GM19455 (cell line): Measurements from ENCODE around the gene MYBPC1.

Experiments used
- ATAC-seq: cut with Tn5 transposase; IDR thresholded peaks from one replicate; pipeline ENCODE4 v1.9.1; 2021; ENCODE audit not compliant: unreplicated experiment

Gene MYBPC1

DNA sequence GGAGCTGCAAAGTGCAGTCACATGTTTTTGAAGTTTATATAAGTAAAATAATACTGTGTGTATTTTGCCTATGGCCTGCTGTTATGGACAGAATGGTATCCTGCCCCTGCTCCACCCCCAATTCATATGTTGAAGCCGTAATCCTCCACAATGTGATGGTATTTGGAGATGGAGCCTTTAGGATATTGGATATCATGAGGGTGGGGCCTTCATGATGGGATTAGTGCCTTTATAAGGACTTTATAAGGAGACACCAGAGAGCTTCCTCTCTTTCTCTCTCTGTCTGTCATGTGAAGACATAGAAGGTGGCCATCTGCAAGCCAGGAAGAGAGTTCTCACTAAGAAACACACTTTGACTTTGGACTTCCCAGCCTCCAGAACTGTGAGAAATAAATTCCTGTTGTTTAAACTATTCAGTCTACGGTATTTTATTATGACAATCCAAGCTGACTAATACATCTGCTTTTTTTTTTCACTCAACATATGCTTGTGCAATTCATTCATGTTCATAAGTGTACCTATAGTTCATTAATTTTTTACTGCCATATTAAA, 99.6 kb downstream of the MYBPC1 start:
- ATAC-seq = no peak

DNA sequence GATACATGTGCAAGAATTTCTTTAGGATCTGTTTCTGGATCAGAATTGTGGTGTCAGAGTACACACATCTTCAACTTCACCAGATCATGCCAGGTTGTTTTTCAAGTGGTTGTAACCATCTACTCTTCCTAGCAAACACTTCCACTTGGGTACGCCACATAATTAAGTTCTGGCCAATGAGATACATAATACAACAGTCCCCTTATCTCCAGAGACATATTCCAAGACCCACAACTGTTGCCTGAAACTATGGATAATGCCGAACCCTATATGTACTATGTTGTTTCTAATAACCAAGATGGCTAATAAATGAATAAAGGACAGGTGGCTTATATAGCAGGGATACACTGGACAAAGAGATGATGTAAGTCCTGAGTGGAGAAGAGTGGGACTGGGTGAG, 100.2 kb downstream of the MYBPC1 start:
- ATAC-seq = no peak

DNA sequence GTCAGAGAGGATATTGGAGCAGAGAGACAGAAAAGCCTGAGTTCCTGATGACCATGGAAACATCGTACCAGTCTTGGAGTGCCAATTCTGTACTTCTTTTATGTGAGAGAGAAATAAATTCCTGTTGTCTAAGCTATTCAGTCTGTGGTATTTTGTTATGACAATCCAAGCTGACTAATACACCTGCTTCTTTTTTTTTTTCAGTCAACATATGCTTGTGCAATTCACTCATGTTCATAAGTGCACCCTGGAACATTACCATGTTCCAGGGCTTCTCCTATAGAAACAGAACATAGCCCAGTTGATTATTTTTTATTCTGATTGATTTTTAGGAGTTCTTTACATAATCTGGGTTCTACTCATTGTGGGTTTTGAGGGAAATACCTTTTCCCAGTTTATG, 100.9 kb downstream of the MYBPC1 start:
- no peak for ATAC-seq

DNA sequence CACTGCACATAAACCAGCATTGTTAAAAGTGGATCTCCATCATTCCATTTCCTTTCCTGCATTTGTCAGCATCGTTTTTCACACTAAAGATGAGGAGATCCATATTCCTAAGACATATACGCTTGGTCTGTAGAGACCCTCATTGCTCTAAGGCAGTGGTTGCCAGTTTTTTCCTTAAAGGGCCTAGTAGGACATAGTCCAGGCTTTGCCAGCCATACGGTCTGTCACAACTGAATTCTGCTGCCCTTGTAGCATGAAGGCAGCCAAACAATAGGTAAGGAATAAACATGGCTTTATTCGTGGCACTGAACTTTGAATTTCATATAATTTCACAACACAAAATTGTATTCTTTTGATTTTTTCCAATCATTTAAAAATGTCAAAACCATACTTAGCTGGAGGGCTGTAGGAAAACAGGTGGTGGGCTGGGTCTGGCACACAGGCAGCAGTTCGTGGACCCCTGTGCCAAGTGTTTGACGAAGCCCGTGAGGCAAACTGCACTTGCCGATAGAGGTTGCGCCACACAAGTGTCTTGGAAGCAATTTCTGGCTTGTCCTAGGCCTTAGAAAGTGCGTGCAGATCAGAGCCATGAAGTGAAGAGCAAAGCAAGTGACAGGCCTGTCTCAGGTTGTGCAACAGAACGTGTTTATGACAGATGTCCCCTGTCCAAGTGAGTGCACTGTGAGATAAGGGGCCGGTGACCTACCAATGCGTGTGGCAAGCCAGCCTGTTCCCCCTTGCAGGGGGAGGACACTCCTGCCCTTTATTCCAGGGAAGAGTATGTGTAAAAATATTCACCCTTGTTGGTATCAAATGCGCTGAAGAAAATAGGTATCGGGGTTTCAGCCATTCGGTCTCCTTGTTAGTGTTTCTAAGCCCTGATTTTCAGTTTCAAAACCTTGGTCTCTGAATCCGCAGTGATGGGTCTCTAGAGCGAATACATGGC, 101.8 kb downstream of the MYBPC1 start:
- peak; percentile 4 for ATAC-seq

DNA sequence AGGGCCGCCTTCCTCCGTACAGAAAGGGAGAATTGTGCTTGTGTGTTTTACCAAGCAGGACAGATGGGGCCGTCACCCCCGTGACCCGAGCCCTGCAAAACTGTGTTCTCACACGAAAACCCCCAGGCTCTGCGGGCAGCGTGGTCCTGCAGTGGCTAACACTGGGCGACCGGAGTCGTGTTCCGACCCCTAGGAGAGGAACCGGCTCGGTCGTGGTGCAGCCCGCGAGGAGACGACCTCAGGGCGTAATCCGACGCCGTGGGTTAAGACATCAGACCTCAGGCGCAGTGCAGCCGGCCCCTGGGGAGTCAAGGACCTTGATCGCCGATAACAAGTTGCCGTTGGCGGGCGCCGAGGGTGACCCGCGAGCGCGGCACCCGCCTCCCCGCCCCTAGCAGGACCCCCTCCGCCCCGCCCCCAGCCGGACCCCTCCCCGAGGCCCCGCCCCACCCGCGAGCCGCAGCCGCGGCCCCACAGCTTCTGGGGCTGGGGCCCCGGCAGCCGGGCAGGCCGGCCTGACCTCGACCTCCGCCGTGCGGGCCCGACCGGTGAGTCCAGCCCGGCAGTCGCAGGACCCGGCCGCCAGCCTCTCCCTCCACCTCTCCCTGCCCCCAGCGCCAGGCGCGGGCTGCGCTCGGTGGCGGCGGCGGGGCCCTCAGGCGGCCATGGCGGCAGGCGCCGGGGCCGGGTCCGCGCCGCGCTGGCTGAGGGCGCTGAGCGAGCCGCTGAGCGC, 102.6 kb downstream of the MYBPC1 start, which contains the start of gene CHPT1:
Gene CHPT1, plus strand, starts transcription at position 444 of the 733 bp plus-strand sequence. Its CDS starts 222 bp downstream, at position 666.
- ATAC-seq = peak; percentile 71

DNA sequence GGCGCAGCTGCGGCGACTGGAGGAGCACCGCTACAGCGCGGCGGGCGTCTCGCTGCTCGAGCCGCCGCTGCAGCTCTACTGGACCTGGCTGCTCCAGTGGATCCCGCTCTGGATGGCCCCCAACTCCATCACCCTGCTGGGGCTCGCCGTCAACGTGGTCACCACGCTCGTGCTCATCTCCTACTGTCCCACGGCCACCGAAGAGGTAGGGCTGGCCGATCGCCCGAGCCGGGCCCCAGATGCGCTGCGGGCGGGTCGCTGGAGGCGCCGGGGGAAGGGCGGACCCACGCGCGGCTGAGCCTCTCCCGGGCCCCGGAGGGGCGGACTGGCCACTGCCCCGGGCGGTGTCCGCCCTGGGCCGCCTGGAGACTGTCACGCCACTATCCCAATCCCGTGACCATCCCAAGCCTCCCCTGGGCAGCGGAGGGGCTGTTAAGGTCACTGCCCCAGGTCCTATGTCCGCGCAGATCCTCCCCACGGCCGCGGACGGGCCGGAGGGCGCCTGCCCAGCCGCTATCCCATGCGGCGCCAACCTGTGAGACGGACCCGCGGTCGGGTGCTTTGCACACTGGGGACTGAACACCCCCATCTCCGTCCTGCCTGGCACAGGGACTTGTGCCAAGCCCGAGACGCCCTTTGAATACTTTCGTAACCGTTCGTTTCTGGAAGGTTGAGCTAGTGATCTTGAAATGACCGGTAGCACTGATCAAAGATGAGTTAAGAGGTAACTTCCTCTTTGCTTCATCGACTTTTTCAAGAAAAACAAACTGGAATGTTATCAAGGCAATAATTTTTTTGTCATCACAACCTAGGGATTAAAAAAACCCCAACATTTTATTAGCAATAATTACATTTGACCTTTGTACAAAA, 103.4 kb downstream of the MYBPC1 start:
- peak; percentile 41 for ATAC-seq

DNA sequence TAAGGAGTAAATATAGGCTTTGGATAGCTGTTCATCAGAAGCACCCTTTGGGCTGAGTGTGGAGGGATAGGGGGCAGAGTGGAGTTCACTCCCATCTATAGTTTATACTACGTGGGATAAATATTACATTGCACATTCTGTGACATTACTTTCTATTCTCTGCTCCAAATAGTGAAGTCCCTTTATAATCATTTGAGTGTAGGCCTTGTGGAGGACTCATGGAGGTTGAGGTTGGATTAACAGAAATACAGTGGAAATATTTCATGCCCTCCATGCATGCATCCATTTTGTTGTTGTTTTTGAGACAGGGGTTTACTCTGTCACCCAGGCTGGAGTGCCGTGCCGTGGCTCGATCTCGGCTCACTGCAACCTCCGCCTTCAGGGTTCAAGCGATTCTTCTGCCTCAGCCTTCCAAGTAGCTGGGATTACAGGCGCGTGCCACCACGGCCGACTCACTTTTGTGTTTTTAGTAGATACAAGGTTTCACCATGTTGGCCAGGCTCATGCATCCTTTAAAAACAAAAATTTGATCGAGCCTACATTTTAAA, 104.1 kb downstream of the MYBPC1 start:
- ATAC-seq = no peak

DNA sequence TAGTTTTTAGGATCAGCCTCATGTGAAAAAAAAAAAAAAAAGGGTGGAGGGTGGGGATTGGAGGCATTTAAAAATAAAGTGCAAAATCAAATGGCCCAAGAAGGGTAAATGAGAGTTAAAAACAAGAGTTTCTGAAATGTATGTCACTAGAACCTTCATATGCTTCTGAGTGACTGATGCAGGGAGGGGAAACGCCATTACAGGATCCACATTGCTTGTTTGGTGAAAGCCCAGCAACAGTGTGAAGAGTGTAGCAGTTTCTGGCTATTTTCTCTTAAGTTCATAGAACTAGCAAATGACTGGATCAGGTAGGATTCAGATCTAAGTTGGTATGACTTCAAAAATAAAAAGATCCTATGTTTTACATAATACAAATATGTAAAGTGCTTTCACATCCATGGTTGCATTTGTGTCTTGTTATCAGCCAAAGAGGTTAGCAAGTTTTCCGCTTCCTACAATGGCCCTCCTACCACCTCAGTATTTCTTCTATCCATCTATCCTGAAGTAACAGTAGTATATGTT, 105.6 kb downstream of the MYBPC1 start:
- ATAC-seq = no peak

DNA sequence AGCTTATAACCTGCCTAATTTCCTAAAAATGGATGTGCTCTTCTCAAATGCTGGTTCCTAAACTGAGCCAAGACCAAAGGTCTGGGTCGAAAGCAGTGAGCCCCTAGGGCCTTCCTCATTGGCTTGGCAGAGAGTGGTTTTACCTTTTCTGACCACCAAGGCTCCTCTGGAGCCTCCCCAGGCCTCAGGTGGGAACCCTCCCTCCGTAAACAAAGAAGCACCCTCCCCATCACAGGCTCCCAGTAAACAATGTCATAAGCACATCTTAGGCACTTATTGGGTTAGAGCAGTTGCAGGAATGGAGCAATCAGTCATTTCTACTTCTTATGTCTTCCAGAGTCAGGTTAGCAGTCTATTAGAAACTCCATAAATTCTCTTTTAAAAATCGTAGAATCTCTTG, 108.7 kb downstream of the MYBPC1 start:
- no peak for ATAC-seq

DNA sequence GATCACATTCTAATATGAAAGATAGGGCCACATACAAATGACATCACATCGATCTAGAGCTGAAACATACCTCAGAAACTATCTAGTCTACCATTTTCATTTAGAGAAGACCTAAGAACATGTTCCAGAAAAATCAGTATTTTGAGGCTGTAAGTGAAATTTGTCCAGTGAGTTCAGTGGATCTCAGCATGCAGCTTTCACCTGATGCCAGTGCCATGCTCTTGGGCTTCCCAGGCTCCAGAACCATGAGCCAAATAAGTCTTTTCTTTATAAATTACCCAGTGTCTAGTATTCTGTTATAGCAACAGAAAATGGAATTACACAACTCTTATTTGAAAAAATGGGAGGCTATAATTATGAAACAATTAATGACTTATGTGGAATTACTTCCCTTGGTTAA, 111.6 kb downstream of the MYBPC1 start:
- ATAC-seq = no peak

DNA sequence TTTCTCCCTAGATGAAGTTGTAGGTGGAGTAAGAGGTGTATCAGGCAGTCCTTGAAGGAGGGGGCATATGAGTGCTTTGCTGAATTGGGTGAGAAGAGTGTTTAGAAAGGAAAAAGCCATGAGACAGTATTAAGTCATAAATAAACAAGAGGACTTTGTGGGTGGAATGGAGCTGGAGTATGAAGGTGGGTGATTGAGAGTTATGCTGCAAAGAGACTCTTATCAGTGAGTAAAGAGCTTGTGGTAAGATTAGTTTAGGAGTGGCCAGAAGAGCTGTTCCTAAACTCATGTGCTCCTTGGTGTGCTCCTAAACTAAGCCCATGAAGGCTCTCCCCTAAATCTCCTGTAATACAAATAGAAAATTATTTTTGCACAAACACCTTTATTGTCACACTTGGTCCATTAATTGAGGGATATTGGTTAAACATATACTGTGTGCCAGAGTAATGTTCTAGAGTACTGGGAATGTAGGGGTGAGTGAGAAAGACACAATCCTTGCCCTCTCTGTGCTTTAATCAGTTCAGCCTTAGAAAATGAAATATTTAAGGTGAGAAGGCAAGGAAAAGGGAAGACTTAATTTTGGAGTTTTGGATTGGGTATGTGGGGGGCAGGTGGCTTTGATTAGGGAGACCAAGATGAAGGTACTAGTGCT, 112.5 kb downstream of the MYBPC1 start:
- ATAC-seq = no peak

DNA sequence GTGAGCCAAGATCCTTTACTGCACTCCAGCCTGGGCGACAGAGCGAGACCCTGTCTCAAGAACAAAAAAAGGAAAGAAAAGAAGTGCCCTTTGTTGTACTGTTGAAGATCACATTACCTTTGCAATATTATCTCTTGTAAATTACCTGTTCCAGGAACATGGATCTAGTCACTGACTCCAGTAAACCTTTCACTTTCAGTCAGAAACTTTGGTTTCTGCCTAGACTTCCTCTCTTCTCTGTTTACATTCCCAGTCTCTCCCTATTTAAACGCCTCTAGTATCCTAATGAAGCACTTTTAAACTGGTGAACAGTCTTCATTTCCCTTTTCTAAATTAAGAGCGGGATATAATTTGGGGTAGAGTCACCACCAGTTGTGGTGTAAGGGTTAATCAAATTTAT, 115.5 kb downstream of the MYBPC1 start:
- ATAC-seq = no peak

DNA sequence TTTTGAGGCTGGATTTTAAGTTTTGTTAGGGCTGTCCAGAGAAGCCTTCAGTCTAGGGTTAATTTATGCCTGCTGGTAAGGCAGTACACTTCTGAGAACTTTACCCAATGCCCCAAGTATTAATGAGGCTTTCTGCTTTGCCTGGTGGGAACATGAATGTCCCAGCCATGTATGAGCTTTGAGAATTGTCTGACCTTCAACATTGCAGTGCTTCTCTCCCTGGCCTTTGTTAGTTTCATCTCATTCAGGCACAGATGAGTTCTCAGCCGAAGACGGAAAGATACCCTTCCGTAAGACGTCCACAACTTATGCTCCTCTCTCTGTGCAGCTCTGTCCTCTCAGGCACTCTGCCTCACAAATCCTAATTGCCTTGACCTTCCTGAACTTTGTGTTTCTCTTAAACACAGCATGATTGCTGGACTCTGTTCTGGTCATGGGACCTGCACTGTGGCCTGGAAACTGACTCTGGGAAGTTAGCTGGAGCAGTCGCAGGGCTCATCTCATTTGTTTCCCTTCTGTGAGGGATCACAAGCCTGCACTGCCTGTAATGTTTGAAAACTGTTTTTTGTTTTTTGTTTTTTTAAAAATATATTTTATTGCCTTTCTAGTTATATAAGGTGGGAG, 118.4 kb downstream of the MYBPC1 start:
- ATAC-seq = no peak

DNA sequence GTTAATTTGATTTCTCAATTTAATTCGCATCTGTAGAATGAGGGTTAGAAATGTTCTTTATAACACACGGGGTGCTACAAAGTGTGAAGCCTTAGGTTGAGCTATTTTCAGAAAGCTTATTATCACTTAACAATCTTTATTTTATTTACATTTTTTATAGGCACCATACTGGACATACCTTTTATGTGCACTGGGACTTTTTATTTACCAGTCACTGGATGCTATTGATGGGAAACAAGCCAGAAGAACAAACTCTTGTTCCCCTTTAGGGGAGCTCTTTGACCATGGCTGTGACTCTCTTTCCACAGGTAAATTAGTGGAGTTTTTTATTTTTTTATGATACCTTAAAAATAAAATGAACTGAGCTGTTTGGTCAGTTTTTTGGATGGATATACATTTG, 119.2 kb downstream of the MYBPC1 start:
- no peak for ATAC-seq

DNA sequence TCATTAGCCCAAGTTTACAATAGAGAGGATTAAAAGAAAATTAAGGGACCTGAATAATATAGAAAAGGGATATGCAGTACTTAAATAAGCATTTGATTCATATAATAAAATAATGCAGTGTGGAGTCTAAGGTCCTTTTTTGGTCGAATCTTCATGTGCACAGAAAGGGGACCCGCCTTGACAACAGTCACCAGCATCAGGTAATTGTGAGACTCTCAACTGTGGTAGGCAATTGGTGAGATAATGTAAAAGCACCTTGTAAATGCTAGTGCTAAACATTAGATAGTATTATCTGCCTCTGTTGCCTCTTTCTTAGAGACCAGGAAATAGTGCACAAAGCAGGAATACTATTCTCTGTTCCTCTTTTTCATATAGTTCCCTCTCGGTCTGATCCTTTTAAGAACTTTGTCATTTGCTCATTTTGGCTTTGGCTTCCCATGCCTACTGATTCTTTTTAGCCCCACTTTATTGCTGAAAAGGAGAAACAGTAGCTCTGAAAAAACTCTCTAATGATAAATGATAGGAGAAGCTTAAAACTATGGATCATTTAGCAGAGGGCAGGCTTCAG, 120.2 kb downstream of the MYBPC1 start:
- ATAC-seq = no peak

DNA sequence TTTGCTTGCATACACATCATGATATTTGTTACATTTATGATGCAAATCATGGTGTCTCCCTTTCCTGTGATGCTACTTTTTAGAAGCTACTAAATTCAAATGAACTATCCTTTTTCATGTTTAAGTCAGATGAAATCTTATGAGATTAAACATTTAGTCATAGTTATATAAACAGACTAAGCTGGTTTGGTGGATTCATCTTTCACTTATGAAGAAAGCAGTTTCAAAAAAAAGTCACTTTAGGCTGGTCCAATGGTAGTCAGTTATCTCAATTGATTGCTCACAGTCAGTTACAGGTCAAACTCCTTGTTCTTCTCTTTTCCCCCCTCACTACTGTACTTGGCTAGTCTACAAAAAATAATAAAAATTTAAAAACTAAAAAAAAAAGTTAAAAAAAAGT, 124.8 kb downstream of the MYBPC1 start:
- no peak for ATAC-seq

DNA sequence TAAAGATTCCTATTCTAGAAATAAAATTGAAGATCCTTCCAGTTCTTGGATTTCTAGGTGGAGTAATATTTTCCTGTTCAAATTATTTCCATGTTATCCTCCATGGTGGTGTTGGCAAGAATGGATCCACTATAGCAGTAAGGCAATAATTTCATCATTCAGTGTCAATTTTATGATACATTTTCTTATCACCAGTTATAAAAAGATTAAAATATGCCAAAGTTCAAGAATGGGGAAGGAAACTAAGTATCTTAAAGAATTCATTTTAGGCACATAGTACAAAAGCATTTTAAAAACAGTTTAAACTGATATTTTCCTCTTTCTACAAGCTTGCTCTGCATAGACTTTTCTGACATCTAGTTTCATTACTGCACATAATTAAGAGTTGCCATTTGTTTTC, 125.3 kb downstream of the MYBPC1 start:
- ATAC-seq = no peak

DNA sequence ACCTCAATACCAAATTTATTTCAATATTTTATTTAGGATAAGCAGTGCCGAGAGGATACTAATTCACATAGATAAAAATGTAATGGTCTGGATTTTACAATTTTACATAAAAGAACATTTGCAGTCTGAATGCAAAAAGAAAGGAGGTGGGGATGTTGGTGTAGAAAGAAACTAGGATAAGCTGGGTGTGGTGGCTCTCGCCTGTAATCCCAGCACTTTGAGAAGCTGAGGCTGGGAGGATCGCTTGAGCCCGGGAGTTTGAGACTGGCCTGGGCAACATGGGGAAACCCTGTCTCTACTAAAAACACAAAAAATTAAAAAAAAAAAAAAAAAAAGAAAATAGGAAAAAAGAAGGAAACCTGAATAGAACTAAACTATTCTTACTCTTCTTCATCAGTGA, 127.6 kb downstream of the MYBPC1 start:
- ATAC-seq = no peak

DNA sequence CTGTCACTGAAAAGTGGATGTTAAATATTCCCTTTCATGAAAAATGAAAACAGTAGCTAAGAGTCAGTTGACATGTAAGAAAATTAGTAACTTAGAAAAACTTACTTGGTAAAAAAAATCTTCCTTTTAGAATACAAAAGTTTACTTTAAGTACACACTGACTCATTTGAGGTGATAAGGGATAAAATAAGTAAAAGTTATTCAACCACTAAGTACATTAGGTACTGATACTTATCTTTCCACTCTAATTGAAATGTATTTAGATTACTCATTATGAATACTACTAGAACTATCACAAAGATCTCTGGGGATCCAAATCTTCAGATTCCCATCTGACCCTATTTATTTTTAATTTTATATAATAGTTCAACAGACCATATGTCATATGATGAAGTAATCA, 132.3 kb downstream of the MYBPC1 start:
- no peak for ATAC-seq
